Measurements from ENCODE around the gene PIGU. TPM values are rescaled to one million over a fixed set of nuclear protein-coding genes. Genes with fewer than 3 reads are reported as not detected.

PIGU gene
- total and polyA plus RNA-seq, 2 donors (not counting 1 experiment from before 2014, with no cell fraction given): 6.4 to 42.6 TPM

- Histone ChIP-seq H2AFZ (ENCODE audit: low read length) (no peak overlapping the region), H3K4me3 (replicated peaks in 1 of 4; ENCODE audit: control extremely low read depth in 1 of 4, insufficient read depth in 1 of 4, low read depth in 3 of 4, low read length in 4 of 4) (no peak overlapping the region), H3K36me3 (ENCODE audit: control insufficient read depth, insufficient read depth, low read length) (peaks cover 6% of the 10 kb centered on the region), H3K4me2 (ENCODE audit: extremely low read depth, insufficient read depth, low read length) (peak overlapping the region; percentile 77), H3K27me3 (ENCODE audit: control insufficient read depth, insufficient read depth, low read length) (no peaks in the 10 kb centered on the region), H3K9me3 (ENCODE audit: control insufficient read depth, insufficient read depth, low read depth, low read length) (no peaks in the 10 kb centered on the region), H4K20me1 (ENCODE audit: control insufficient read depth, extremely low read depth, insufficient read depth, low read length) (no peaks in the 10 kb centered on the region), H3K4me1 (ENCODE audit: control insufficient read depth, extremely low read depth, insufficient read depth, low read length) (peaks cover 20% of the 10 kb centered on the region), H3K9ac (ENCODE audit: insufficient read depth, low read length) (no peak overlapping the region), H3K27ac (ENCODE audit: insufficient read depth, low read length) (no peak overlapping the region), H3K79me2 (ENCODE audit: control insufficient read depth, insufficient read depth, low read length) (peaks cover 1% of the 10 kb centered on the region)
- no peak for DNase-seq (ENCODE audit: low read depth in 2 of 2)
- TF ChIP-seq EZH2 (IDR thresholded peaks at IDR 0.05; ENCODE audit: low read length, missing control alignments): no peak
- no peak for TF ChIP-seq CTCF (conservative IDR thresholded peaks at IDR 0.05 in 1 of 2, IDR thresholded peaks at IDR 0.05 in 1 of 2; ENCODE audit: low read depth in 1 of 2, low read length in 2 of 2)
These were observed 34.1 kb upstream of the PIGU start for GRCh38 chr20:34710861-34711574.

GRCh38 chr20:34710568-34710839, 33.6 kb upstream of the PIGU start:
- H3K36me3 ChIP-seq (ENCODE audit: control insufficient read depth, insufficient read depth, low read length): peaks cover 6% of the 10 kb centered on the region
- no peaks in the 10 kb centered on the region for H4K20me1 ChIP-seq (ENCODE audit: control insufficient read depth, extremely low read depth, insufficient read depth, low read length)
- peak overlapping the region; percentile 20 to 64 (median 53) for H3K4me3 ChIP-seq (replicated peaks in 1 of 4; ENCODE audit: control extremely low read depth in 1 of 4, insufficient read depth in 1 of 4, low read depth in 3 of 4, low read length in 4 of 4)
- no peaks in the 10 kb centered on the region for H3K27me3 ChIP-seq (ENCODE audit: control insufficient read depth, insufficient read depth, low read length)
- peak overlapping the region; percentile 17 for H3K27ac ChIP-seq (ENCODE audit: insufficient read depth, low read length)
- no peak overlapping the region for H2AFZ ChIP-seq (ENCODE audit: low read length)
- no peak for DNase-seq (ENCODE audit: low read depth in 2 of 2)
- H3K79me2 ChIP-seq (ENCODE audit: control insufficient read depth, insufficient read depth, low read length): peaks cover 1% of the 10 kb centered on the region
- no peaks in the 10 kb centered on the region for H3K9me3 ChIP-seq (ENCODE audit: control insufficient read depth, insufficient read depth, low read depth, low read length)
- no peak for TF ChIP-seq EZH2 (IDR thresholded peaks at IDR 0.05; ENCODE audit: low read length, missing control alignments)
- TF ChIP-seq CTCF (conservative IDR thresholded peaks at IDR 0.05 in 1 of 2, IDR thresholded peaks at IDR 0.05 in 1 of 2; ENCODE audit: low read depth in 1 of 2, low read length in 2 of 2): no peak
- peaks cover 23% of the 10 kb centered on the region for H3K4me1 ChIP-seq (ENCODE audit: control insufficient read depth, extremely low read depth, insufficient read depth, low read length)
- H3K9ac ChIP-seq (ENCODE audit: insufficient read depth, low read length): no peak overlapping the region
- peak overlapping the region; percentile 77 for H3K4me2 ChIP-seq (ENCODE audit: extremely low read depth, insufficient read depth, low read length)

GRCh38 chr20:34709831-34710567, 33.1 kb upstream of the PIGU start:
- H3K27me3 ChIP-seq (ENCODE audit: control insufficient read depth, insufficient read depth, low read length): no peaks in the 10 kb centered on the region
- H3K9me3 ChIP-seq (ENCODE audit: control insufficient read depth, insufficient read depth, low read depth, low read length): no peaks in the 10 kb centered on the region
- peak overlapping the region; percentile 74 for H3K9ac ChIP-seq (ENCODE audit: insufficient read depth, low read length)
- H3K4me1 ChIP-seq (ENCODE audit: control insufficient read depth, extremely low read depth, insufficient read depth, low read length): peaks cover 28% of the 10 kb centered on the region
- H2AFZ ChIP-seq (ENCODE audit: low read length): peak overlapping the region; percentile 27
- peak overlapping the region; percentile 78 for H3K27ac ChIP-seq (ENCODE audit: insufficient read depth, low read length)
- peak overlapping the region; percentile 44 to 65 (median 56) for H3K4me3 ChIP-seq (replicated peaks in 1 of 4; ENCODE audit: control extremely low read depth in 1 of 4, insufficient read depth in 1 of 4, low read depth in 3 of 4, low read length in 4 of 4)
- H3K36me3 ChIP-seq (ENCODE audit: control insufficient read depth, insufficient read depth, low read length): peaks cover 6% of the 10 kb centered on the region
- peak overlapping the region; percentile 77 for H3K4me2 ChIP-seq (ENCODE audit: extremely low read depth, insufficient read depth, low read length)
- DNase-seq (ENCODE audit: low read depth in 2 of 2): peak in 1 of 2 donors; percentile 66
- peak in 1 of 2 donors; percentile 32 for TF ChIP-seq CTCF (conservative IDR thresholded peaks at IDR 0.05 in 1 of 2, IDR thresholded peaks at IDR 0.05 in 1 of 2; ENCODE audit: low read depth in 1 of 2, low read length in 2 of 2)
- TF ChIP-seq EZH2 (IDR thresholded peaks at IDR 0.05; ENCODE audit: low read length, missing control alignments): no peak
- peaks cover 1% of the 10 kb centered on the region for H3K79me2 ChIP-seq (ENCODE audit: control insufficient read depth, insufficient read depth, low read length)
- no peaks in the 10 kb centered on the region for H4K20me1 ChIP-seq (ENCODE audit: control insufficient read depth, extremely low read depth, insufficient read depth, low read length)
